Cortex of kidney (tissue), 1 donor: ENCODE data around the gene SATB2.

Experiments used
- DNase-seq: peaks from one replicate; lab custom pipeline; 2025; lab: John Stamatoyannopoulos, UW

Gene SATB2

GRCh38 chr2:199457147-199458008, at the start of gene SATB2:
SATB2 (minus strand) TSS chr2:199457939; CDS start chr2:199456037, 1,902 bp downstream.
- no peak for DNase-seq

DNA sequence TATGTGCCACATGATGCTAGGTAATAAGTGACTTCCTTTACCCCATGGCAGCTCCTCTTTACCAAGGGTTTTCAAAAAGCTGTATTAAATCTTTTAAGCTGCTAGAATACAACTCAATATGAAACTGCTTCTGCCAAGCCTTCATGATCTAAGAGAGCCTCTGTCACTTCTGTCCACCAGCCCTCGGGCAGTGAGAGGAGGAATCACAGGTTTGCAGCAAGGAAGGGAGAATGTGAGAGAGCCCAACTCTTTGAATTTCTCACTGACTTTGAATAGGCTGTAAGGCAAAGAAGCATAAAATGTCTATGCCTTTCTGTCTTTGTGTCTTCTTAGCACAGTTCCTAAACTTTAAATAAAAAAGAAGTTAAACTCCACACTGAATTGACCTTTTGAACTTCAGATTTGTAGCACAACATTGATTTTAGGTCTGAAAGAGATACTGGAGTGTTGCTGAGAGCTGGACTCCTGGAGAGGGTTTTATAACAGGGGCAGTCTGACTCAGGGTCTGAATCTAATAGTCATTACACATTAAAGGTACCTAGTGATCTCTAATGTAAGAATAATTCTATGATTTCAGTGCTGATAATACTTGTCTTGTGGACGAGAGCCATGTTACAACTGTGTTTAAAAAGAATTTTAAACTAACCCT, 48.1 kb upstream of the SATB2 start:
- no peak for DNase-seq

GRCh38 chr2:199503148-199503547, 45.4 kb upstream of the SATB2 start:
- DNase-seq: no peak

DNA sequence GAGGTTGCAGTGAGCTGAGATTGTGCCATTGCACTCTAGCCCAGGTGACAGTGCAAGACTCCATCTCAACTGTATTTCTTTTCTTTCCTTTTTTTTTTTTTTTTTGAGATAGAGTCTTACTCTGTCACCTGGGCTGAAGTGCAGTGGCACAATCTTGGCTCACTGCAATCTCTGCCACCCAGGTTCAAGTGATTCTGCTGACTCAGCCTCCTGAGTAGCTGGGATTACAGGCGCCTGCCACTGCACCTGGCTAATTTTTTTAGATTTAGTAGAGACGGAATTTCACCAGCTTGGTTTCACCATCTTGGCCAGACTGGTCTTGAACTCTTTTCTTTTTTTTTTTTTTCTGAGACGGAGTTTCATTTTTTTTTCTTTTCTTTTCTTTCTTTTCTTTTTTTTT, 41.3 kb upstream of the SATB2 start:
- no peak for DNase-seq

GRCh38 chr2:199495147-199495546, 37.4 kb upstream of the SATB2 start:
- DNase-seq: no peak

DNA sequence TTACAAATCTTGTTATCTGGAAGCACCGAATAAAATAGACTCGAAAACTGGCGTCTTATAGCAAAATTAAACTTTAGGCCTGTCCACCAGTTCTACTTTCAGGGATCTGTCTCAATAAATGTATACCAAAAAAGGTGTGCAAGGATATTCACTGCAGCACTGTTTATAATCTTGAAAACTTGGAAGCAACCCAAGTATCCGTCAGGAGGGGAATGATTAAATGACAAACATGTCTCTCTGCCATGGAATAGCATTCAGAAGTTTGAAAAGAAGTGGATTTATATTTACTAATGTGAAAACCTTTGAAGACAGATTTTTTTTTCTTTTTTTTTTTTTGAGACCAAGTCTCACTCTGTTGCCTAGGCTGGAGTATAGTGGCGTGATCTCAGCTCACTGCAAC, 32.3 kb upstream of the SATB2 start:
- no peak for DNase-seq

DNA sequence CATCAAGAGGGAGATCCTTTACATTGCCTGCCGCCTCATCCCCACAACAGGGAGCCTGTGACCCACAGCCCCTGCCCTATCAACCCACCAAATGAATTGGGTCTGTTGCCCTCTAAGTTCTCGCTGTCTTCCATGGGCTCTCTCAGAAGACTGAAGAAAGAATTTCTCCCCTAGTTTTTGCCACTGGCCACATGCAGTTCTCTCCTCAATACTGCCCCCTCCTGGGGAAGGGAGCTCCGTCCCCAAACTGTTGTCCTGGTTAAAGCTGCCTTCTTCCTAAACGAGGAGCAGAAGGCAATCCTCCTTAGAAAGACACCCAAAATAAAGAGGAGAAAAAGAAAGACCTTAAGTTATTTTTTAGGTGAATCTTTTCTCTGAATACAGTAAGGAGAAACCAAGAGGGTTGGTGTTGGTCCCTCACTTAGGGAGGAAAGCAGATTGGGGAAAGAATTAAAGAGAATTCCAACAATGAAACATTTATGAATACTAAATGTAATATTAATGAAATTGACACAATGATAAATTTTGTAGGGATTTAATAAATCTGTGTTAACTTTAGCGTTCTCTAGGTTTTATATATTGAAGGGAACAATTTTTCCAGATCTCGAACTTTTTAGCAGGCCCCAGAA, 31.1 kb upstream of the SATB2 start:
- DNase-seq: no peak

DNA sequence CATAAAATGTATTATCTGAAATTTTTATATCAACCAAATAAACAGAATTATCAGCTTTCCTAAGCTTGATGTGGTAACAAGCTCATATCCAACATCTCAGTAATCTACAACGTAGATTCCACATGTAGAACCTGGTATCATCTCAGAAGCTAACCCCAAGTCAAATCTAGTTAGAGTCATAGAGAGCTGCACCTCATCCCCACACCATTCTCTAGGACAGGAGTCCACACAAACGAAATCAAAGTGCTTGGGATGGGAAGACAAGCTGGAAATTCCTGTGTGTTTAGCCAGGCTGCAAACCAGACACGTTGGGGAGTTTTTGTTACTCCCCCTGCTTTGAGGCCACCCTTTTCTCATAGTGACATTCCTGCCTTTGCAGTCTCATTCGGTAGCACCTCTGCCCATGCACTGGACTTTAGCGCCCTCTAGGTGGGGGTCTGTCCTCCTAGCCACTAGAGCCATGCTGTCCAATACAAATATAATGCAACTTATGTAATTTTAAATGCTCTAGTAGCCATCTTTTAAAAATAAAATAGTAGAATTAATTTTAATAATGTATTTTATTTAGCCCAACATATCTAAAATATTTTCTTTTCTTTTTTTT, 28.1 kb upstream of the SATB2 start:
- DNase-seq: no peak

GRCh38 chr2:199484927-199485326, 27.2 kb upstream of the SATB2 start:
- no peak for DNase-seq

GRCh38 chr2:199480966-199481365, 23.2 kb upstream of the SATB2 start:
- no peak for DNase-seq

DNA sequence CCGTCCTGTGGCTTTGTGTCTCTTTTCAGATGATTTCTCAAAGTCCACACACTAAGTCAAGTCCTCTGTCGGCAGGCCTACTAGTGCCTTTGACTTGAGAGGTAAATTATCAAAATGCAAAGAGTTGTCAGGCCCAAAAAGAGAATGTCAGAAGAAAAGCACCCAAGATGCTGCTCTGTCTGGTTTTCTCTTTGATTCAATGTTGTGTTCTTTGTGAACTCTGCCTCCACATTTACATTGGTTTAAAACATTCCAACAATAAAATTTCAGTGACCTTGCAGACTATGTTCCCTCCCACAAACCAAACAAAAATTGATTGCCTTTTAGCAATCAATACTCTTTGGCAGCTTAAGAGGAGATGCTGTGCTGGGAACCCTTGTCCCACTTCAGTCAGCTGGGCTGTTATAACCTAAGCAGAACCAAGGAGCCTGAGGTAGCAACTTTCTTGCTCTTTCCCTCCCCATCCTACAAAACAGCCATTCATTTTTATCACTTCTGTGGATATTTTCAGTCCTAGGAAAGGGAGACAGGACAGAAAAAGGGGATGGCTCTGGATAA, 19.6 kb upstream of the SATB2 start:
- no peak for DNase-seq

DNA sequence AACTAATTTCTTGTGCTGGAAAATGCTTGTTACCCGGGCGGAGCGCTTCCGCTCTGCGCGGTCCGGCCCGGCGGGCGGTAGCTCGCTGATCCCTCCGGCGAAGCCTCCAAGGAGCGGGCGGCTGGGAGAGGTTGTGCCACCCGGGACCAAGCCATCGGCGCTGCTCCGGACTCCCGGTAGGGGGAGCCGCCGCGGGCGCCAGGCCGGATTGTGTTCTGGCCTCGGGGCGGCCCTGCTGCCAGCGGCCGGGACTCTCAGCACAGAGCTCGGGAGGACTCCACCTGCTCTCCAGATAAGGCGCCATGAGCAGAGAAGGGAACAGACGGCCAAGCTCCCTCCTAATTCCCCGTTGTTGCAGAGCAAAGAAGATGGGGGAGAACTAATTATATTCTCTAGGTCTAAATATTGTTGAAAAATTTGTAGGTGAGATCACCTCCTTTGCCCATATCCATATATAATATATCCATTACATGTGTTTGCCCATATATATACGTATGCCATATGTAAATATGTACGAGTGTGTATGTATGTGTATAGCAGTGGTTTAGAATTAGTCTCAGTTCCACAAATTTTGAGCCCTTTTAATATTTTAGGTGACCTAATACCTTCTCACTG, 13.8 kb upstream of the SATB2 start:
- no peak for DNase-seq

DNA sequence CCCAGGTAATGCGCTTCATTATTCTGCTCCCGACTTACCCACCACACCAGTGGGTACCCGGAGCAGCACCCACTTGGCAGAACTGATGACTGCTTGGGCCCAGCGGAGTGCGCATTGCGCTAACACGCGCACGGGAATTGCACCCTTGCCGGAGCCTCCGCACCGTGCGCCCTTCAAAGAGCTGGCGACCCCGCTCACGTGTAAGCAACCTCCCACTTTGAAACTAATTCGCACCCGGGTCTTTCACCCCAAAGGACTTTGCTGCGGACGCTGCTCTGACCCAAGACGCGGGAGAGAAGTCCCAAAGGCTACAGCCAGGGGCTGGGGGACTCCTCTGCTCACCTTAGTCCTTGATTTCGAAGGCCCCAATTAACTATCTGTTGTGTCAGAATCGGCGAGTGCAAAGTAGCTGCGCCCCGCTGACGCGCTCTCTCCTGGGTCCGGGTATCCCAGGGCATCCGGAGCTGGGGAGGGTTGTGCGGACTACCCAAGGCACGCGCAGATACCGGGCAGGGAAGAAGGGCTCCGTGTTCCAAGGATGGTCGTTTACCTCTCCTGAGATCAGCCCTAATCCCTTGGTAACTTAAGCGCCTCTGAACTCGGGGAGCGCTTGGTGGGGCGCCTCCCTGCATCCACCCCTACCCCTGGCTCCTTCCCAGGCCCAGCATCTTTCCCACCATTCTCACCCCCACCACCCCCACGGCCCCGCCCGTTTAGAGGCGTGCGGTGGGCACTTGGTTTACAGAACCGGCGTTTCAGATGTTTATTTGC, 13.1 kb upstream of the SATB2 start:
- DNase-seq: no peak

- DNase-seq: no peak
Measured at GRCh38 chr2:199470361-199470671, 12.6 kb upstream of the SATB2 start.

- DNase-seq: no peak
Measured at GRCh38 chr2:199469514-199470360, 12.0 kb upstream of the SATB2 start.

GRCh38 chr2:199468561-199469513, 11.1 kb upstream of the SATB2 start:
- no peak for DNase-seq

DNA sequence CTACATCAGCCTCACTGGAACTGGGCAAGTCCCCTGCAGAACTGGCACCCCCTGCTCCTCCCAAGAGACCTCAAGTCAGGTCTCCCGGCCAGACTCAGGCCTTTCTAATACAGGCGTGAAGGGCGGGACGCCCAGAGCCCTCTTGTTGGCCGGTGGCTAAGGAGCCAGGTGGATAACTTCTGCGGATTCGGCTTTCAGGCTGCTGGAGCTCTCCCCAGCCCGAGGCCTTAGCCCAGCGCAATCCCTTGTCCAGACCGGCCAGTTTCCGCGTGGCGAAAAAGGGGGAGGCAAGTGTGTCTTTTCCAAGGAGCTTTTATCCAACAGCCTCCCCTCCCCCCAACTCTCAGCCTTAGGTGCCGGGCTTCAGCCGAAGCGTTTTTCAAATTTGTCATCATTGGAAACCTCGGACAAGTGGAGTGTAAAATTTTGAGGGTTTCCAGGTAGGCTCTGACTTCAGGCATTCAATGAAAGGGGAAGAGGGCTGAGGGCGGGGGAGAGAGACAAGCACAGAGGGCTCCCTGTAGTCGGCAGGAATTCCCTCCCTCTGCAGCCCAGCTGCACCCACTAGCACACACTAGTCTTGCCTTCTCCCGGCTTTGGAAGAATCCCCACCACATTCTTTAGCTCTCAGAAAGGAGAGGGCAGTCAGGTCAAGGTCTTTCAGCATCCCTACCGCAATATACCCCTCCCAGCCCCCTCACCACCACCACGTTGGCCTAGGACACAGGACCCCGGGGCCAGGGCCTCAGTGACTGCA, 9.5 kb upstream of the SATB2 start:
- DNase-seq: no peak

GRCh38 chr2:199466692-199467065, 8.9 kb upstream of the SATB2 start:
- DNase-seq: no peak
